ENCODE results near the gene DCBLD1.

GRCh38 chr6:117515326-117515725 is 32.9 kb downstream of the DCBLD1 start:
- TF ChIP-seq CTCF (conservative IDR thresholded peaks at IDR 0.05; ENCODE audit: low read length) = no peak
- no peak for TF ChIP-seq EZH2phosphoT487 (IDR thresholded peaks at IDR 0.05; ENCODE audit: borderline replicate concordance, low read depth, low read length)
